ENCODE measurements around the gene C1QTNF4.

GRCh38 chr11:47587039-47587716, 7.0 kb downstream of the C1QTNF4 start:
- no peak for TF ChIP-seq CTCF (IDR thresholded peaks at IDR 0.05)
- TF ChIP-seq POLR2A (IDR thresholded peaks at IDR 0.05), result no peak
